NCI-H2081 treated with DMSO at 0.1 percent for 48 hours (cell line): ENCODE measurements around the gene ZNF839.

Experiments used
- DNase-seq: peaks from one replicate; lab custom pipeline; 2025; lab: John Stamatoyannopoulos, UW

ZNF839 gene

DNA sequence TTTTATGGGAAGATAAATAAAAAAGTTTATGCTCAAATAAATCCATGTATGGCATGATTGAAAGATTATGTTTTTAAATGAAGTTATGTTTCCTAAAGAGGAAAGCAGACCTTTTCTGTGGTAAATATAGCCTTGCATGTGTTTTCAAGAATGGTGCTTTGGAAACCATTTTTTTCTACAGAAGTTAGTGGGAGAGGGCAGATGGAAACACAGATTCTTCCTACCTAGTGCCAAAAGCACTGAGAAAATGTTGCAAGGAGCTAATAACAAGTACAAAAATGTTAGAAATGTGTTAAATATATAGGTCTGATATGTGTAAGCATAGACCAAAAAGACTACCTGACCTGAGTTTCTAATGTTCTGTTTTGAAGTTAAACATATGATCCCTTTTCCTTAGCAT is 67.5 kb downstream of the ZNF839 start:
- no peak for DNase-seq

DNA sequence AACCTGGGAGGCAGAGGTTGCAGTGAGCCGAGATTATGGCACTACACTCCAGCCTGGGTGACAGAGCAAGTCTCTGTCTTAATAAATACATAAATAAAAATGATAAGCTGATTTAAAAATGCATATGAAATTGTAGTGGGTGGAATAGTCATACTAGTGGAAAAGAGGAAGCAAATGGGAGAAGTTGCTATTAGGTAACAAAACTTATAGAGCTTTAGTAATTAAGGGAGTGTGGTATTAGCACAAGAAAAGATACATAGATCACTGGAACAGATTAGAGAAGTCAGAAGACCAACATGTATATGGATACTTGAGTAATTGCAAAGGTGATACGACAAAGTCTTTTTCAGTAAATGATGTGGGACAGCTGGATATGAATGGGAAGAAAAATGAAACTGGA is 69.7 kb downstream of the ZNF839 start:
- DNase-seq, result no peak

DNA sequence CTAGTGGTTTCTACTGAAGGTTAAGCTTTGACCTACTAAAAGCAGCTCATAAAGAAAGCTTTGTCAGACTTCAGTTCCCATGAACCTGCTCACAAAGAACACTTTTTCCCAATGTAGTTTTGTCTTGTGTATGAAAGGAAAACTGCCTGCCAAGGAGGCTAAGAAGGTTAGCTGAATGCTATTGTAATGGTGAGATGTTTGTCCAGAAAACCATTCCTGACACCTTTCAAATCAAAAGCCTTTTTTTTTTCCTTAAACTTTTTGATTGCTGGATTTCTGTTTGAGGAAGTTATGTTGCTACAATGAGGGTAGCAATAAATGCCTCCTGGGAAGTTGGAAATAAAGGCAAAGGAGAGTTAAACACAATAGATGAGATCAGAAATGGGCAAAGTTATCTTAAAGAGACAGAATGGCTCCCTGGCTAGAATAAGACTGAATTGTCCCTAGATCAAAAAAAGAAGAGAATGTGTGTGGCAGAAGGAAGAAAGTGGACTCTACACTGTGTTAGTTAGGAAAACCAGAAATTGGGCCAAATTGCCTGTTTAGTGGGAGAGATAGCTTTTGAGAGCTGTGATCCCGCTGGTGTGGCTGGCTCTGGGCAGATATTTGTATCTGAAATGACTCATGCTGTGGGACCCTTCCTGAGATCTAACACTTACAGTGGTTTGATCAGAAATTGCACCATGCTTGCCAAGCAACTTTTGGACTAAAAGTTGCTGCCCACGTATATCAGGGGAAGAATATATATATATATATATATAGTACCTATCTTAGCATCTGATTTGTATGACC is 70.7 kb downstream of the ZNF839 start:
- no peak for DNase-seq
